HEK293T (cell line): Measurements from ENCODE around the gene TBC1D22B.

Experiments used
- ARNT ChIP-seq: fragments of 450-650 bp; IDR thresholded peaks from 2 replicates; pipeline ENCODE4 v1.6.1; 2017; ENCODE audit warnings: mild to moderate bottlenecking
- BHLHE40 ChIP-seq: fragments of 450-650 bp; IDR thresholded peaks from 2 replicates; pipeline ENCODE4 v1.6.1; 2016; ENCODE audit warnings: mild to moderate bottlenecking, moderate library complexity, borderline replicate concordance
- ELF4 ChIP-seq: fragments of 450-650 bp; IDR thresholded peaks from 2 replicates; pipeline ENCODE4 v1.6.1; 2017; ENCODE audit warnings: antibody characterized with exemption
- FOXK2 ChIP-seq: fragments of 450-650 bp; IDR thresholded peaks from 2 replicates; pipeline ENCODE4 v1.6.1; 2016; ENCODE audit warnings: mild to moderate bottlenecking
- FOXM1 ChIP-seq: fragments of 450-650 bp; IDR thresholded peaks from 2 replicates; pipeline ENCODE4 v1.6.1; 2017; ENCODE audit warnings: mild to moderate bottlenecking, borderline replicate concordance
- HDGF ChIP-seq: fragments of 450-650 bp; IDR thresholded peaks from 2 replicates; pipeline ENCODE4 v1.6.1; 2017; ENCODE audit warnings: antibody characterized with exemption, borderline replicate concordance
- NFRKB ChIP-seq: fragments of 450-650 bp; IDR thresholded peaks from 2 replicates; pipeline ENCODE4 v1.6.1; 2016; ENCODE audit warnings: mild to moderate bottlenecking, moderate library complexity
- SP1 ChIP-seq: fragments of 450-650 bp; IDR thresholded peaks from 2 replicates; pipeline ENCODE4 v1.6.1; 2017
- TARDBP ChIP-seq: fragments of 450-650 bp; IDR thresholded peaks from 2 replicates; pipeline ENCODE4 v1.6.1; 2016

GRCh38 chr6:37303091-37303660 lies 45.6 kb downstream of the TBC1D22B start:
- TF ChIP-seq FOXM1 (no peak), ELF4 (no peak), HDGF (no peak), SP1 (no peak), TARDBP (no peak), FOXK2 (no peak), ARNT (no peak), BHLHE40 (no peak), NFRKB (no peak)
